NB4 (cell line): Measurements from ENCODE around the gene ERICH6.
"Not testable (repeated sequence)": the region's sequence is repeated elsewhere in the genome, so short reads cannot be mapped to it uniquely, and the experiment has no call there.

Experiments
- DNase-seq: peaks from one replicate; pipeline ENCODE4 v3.0.0; 2010; ENCODE audit warnings: low read depth
- H3K4me3 ChIP-seq: one replicate; pipeline ENCODE4 v1.5.1; 2011; ENCODE audit warnings: mild to moderate bottlenecking, low read depth, low read length, moderate library complexity
- MAX ChIP-seq: IDR thresholded peaks from 2 replicates; pipeline ENCODE4 v1.6.1; 2011; ENCODE audit warnings: low read depth, low read length
- MYC ChIP-seq: IDR thresholded peaks from 2 replicates; pipeline ENCODE4 v1.6.1; 2011; ENCODE audit warnings: low read depth, low read length
- POLR2A ChIP-seq: IDR thresholded peaks from 2 replicates; pipeline ENCODE4 v1.6.1; 2011; ENCODE audit warnings: mild to moderate bottlenecking; ENCODE audit not compliant: insufficient read length; ENCODE audit errors: extremely low read depth
- TF ChIP-seq, protein P1 (sequence below): IDR thresholded peaks from one replicate; pipeline ENCODE4 v1.5.1; 2012; ENCODE audit warnings: low read depth, low read length

The ERICH6 gene

GRCh38 chr3:150627557-150627956 lies 76.2 kb downstream of the ERICH6 start:
- DNase-seq, result no peak
- H3K4me3 ChIP-seq, result no peak overlapping the region
- TF ChIP-seq POLR2A, result no peak
- TF ChIP-seq MYC, result no peak
- TF ChIP-seq MAX, result no peak
- TF ChIP-seq, protein P1, sequence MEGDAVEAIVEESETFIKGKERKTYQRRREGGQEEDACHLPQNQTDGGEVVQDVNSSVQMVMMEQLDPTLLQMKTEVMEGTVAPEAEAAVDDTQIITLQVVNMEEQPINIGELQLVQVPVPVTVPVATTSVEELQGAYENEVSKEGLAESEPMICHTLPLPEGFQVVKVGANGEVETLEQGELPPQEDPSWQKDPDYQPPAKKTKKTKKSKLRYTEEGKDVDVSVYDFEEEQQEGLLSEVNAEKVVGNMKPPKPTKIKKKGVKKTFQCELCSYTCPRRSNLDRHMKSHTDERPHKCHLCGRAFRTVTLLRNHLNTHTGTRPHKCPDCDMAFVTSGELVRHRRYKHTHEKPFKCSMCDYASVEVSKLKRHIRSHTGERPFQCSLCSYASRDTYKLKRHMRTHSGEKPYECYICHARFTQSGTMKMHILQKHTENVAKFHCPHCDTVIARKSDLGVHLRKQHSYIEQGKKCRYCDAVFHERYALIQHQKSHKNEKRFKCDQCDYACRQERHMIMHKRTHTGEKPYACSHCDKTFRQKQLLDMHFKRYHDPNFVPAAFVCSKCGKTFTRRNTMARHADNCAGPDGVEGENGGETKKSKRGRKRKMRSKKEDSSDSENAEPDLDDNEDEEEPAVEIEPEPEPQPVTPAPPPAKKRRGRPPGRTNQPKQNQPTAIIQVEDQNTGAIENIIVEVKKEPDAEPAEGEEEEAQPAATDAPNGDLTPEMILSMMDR, result no peak

DNA sequence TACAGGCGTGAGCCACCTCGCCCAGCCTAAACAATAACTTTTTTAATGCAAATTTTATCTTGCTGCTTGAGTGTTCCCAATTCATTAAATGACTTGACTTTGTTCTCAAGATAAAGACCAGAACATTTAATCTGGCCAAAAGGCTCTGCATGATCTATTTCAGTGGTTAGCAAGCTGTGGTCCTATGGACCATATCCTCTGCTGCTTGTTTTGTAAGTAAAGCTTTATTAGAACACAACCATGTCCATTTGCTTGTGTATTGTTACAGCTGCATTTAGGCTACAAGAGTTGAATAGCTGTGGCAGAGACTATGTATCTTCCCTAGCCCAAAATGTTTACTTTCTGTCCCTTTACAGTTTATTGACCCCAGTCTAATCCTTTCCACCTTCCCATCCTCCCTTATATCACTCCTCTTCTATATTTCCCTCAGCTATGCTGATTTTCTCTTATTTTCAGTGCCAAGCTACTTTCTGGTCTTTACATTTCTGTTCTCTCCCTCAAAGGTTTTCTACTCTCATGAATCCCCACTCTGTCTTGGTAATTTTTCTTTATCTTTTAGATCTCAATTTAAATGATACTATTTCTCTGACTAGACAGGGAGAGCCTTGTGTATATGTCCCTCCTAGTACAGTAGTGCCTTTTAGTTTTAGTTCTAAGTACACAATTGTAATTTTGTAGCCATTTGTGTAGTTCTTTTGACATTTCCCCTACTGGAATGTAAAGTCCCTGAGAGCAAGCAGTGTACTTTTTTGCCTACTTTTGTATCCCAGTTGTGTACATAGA lies 77.4 kb downstream of the ERICH6 start:
- no peak overlapping the region for H3K4me3 ChIP-seq
- TF ChIP-seq, protein P1, result no peak
- TF ChIP-seq MAX, result no peak
- no peak for TF ChIP-seq MYC
- no peak for TF ChIP-seq POLR2A
- DNase-seq, result no peak

- H3K4me3 ChIP-seq, result no peak overlapping the region
- no peak for DNase-seq
Observed at GRCh38 chr3:150623945-150624344, 79.8 kb downstream of the ERICH6 start.

DNA sequence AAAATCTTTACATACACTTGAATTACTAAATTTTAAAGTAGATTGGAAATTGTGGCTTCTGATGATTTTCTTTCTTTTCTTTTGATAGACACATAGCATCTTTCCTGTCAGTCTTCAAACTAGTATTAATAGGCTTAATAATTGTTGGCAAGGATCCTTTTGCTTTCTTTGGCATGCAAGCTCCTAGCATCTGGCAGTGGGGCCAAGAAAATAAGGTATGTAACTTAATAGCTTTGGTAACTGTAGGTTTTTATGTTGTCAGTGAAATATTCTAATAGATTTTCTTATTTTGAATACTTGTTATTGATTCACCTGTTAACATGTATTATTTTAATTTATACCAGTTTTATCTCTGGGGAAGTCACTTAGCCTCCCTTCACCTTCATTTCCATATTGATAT lies 80.8 kb downstream of the ERICH6 start:
- not testable (repeated sequence) for H3K4me3 ChIP-seq, DNase-seq

More at GRCh38 chr3:150623945-150624344, 79.8 kb downstream of the ERICH6 start:
- TF ChIP-seq POLR2A, result no peak
- TF ChIP-seq, protein P1, result no peak
- no peak for TF ChIP-seq MYC
- no peak for TF ChIP-seq MAX

DNA sequence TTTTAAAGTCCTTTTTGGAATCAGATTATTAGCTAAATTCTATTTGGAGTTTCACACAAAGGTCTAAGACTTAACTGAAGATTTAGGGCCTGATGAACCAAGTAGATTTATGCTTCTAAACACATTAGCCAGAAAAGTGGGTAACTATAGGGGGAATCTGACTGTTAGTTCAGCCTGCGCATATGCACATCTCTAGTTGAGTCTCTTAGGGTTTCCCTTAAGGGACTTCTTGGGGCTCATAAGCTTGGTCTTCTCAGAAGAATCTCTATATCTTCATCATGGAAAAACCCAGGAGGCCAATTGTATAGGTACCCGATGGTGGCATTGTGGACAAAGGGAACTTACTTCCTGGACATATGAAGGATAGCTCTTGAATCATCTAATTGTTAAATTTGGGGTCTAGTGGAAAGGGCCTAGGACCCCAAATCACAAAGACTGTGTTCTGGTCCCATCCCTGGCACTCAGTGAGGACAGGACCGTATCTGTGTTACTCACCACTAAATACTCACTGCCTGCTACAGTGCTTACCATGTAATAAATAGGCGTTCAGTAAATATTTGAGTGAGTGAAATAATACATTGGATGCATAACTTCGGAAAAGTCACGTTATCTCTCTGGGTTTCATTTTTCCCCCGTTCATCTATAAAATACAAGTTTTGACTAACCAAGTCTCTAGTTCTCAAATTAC lies 83.6 kb downstream of the ERICH6 start:
- TF ChIP-seq POLR2A, result no peak
- no peak for TF ChIP-seq MYC
- TF ChIP-seq, protein P1, result no peak
- no peak for TF ChIP-seq MAX
- no peak overlapping the region for H3K4me3 ChIP-seq
- no peak for DNase-seq

- TF ChIP-seq POLR2A, result no peak
- no peak for TF ChIP-seq MAX
- TF ChIP-seq, protein P1, result no peak
- TF ChIP-seq MYC, result no peak
- DNase-seq, result no peak
- no peak overlapping the region for H3K4me3 ChIP-seq
Observed at GRCh38 chr3:150613709-150614480, 89.8 kb downstream of the ERICH6 start.
